Lower leg skin (tissue), 3 donors: ENCODE data around the gene FMNL2.

Source experiments
- CTCF ChIP-seq, 3 donors: fragments of 450-650 bp; IDR thresholded peaks; one replicate each; pipeline ENCODE4 v1.5.1; 2016; ENCODE audit warnings: antibody characterized with exemption in 3 of 3, mild to moderate bottlenecking in 3 of 3, moderate library complexity in 2 of 3
- POLR2A ChIP-seq, 2 donors: fragments of 450-650 bp; IDR thresholded peaks; one replicate each; pipeline ENCODE4 v1.6.1; 2016 to 2017; ENCODE audit warnings: antibody characterized with exemption in 2 of 2, mild to moderate bottlenecking in 1 of 2, moderate library complexity in 1 of 2

DNA sequence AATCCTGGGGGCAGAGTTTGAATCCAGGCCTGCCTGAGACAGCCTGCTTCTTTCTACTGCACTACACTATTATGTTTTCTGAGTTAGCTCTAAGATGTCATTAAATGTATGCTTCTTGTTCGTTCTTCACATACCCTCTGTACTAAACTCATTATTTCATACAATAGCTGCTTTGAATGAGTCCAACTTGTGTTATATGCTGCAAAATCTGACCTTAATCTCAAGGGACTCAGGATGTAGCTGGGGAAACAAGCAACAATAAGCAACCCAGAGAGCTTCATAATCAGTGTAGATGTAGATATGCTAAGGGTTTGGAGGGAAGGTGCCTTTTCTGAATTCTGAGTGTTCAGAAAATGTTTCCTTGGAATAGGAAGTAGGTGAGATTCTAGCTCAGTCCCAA, 14.4 kb downstream of the FMNL2 start:
- TF ChIP-seq CTCF (IDR thresholded peaks at IDR 0.05) (no peak), POLR2A (IDR thresholded peaks at IDR 0.05) (no peak)
